Prostate gland (tissue), 2 donors: Measurements from ENCODE around the gene SLC38A1. TPM values are rescaled to one million over a fixed set of nuclear protein-coding genes. Genes with fewer than 3 reads are reported as not detected.

ENCODE experiments used
- DNase-seq: peaks from one replicate; pipeline ENCODE4 v3.0.0-alpha.2; 2019; ENCODE audit warnings: low spot score
- H3K27ac ChIP-seq, 2 donors: fragments of 200-600 bp; sonication (generic); 2 replicates each; pipeline ENCODE4 v1.5.1; 2017 to 2019
- H3K27me3 ChIP-seq: fragments of 200-600 bp; sonication (generic); replicated peaks from 2 replicates; pipeline ENCODE4 v1.5.1; 2019; ENCODE audit not compliant: insufficient read depth
- H3K36me3 ChIP-seq, 2 donors: fragments of 200-600 bp; sonication (generic); 1 replicate in 1 of 2; 2 replicates in 1 of 2; pipeline versions ENCODE4 v1.5.1 to v1.8.1; 2017 to 2019
- H3K4me1 ChIP-seq: fragments of 200-600 bp; sonication (generic); replicated peaks from 2 replicates; pipeline ENCODE4 v1.5.1; 2019
- H3K4me3 ChIP-seq, 2 donors: fragments of 200-600 bp; sonication (generic); 2 replicates each; pipeline ENCODE4 v1.5.1; 2017 to 2019
- H3K9me3 ChIP-seq: fragments of 200-600 bp; sonication (generic); 2 replicates; pipeline ENCODE4 v1.5.1; 2017
- POLR2A ChIP-seq: fragments of 450-650 bp; IDR thresholded peaks from one replicate; pipeline ENCODE4 v1.6.1; 2016; ENCODE audit warnings: antibody characterized with exemption, mild to moderate bottlenecking
- POLR2AphosphoS5 ChIP-seq: sonication (generic); formaldehyde crosslinking; IDR thresholded peaks from one replicate; pipeline ENCODE4 v1.6.1; 2017; ENCODE audit warnings: antibody characterized with exemption
- WGBS: methylation state at CpG from one replicate; pipeline ENCODE4 v1.1.5; 2018; 5-methylcytosine and 5-hydroxymethylcytosine counted together
- intact Hi-C: fragments of 100-400 bp; cut with DNase I; formaldehyde crosslinking; loops from one replicate; pipeline ENCODE4 v1.14.2; 2022
- total RNA-seq, 2 donors: library from RNA; depleted of rRNA; stranded (reverse); fragments of >200 nt; gene quantifications; one replicate each; pipeline ENCODE4 v1.1.0, GENCODE V29; 2016
- TF ChIP-seq, protein P1 (sequence below), 4 experiments: fragments of 200-600 bp in 2 of 4; fragments of 450-650 bp in 2 of 4; sonication (generic) in 2 of 4; IDR thresholded peaks; 1 replicate in 3 of 4; 2 replicates in 1 of 4; pipeline ENCODE4 v1.5.1; 2016 to 2019; ENCODE audit warnings: antibody characterized with exemption in 4 of 4, mild to moderate bottlenecking in 2 of 4, moderate library complexity in 2 of 4

Gene SLC38A1
- total RNA-seq, 2 donors from 2014 or later: 24.1 to 45.1 TPM

- no peaks in the 10 kb centered on the region for H3K9me3 ChIP-seq
- no peaks in the 10 kb centered on the region for H3K36me3 ChIP-seq
- no peak overlapping the region for H3K4me3 ChIP-seq
- intact Hi-C loops: loop anchor here (5.0 kb wide), 1 partner anchor 43 kb away; the partner anchor contains the start of gene SLC38A1
- peak; percentile 76 for DNase-seq
- no peaks in the 10 kb centered on the region for H3K27me3 ChIP-seq
- TF ChIP-seq, protein P1, sequence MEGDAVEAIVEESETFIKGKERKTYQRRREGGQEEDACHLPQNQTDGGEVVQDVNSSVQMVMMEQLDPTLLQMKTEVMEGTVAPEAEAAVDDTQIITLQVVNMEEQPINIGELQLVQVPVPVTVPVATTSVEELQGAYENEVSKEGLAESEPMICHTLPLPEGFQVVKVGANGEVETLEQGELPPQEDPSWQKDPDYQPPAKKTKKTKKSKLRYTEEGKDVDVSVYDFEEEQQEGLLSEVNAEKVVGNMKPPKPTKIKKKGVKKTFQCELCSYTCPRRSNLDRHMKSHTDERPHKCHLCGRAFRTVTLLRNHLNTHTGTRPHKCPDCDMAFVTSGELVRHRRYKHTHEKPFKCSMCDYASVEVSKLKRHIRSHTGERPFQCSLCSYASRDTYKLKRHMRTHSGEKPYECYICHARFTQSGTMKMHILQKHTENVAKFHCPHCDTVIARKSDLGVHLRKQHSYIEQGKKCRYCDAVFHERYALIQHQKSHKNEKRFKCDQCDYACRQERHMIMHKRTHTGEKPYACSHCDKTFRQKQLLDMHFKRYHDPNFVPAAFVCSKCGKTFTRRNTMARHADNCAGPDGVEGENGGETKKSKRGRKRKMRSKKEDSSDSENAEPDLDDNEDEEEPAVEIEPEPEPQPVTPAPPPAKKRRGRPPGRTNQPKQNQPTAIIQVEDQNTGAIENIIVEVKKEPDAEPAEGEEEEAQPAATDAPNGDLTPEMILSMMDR (IDR thresholded peaks at IDR 0.05): no peak
- TF ChIP-seq POLR2AphosphoS5: peak; percentile 82
- 16% methylated on average over 1 of the region's 1 CpG for WGBS
- H3K27ac ChIP-seq: peak overlapping the region; percentile 11 to 44
- H3K4me1 ChIP-seq: no peaks in the 10 kb centered on the region
These were observed 44.5 kb downstream of the SLC38A1 start for GRCh38 chr12:46224386-46224785.

GRCh38 chr12:46223047-46223446, 45.8 kb downstream of the SLC38A1 start:
- H3K4me1 ChIP-seq: no peaks in the 10 kb centered on the region
- intact Hi-C loops: loop anchor here (5.0 kb wide), 1 partner anchor 44 kb away; the partner anchor contains the start of gene SLC38A1
- H3K27me3 ChIP-seq: no peaks in the 10 kb centered on the region
- no peak for TF ChIP-seq POLR2AphosphoS5
- TF ChIP-seq, protein P1 (IDR thresholded peaks at IDR 0.05): no peak
- TF ChIP-seq POLR2A: no peak
- no peak overlapping the region for H3K27ac ChIP-seq
- no peak overlapping the region for H3K4me3 ChIP-seq
- no peak for DNase-seq
- 92% methylated on average over 5 of the region's 5 CpGs for WGBS
- no peaks in the 10 kb centered on the region for H3K9me3 ChIP-seq
- no peaks in the 10 kb centered on the region for H3K36me3 ChIP-seq

GRCh38 chr12:46222636-46223035, 46.2 kb downstream of the SLC38A1 start:
- Histone ChIP-seq H3K9me3 (no peaks in the 10 kb centered on the region), H3K27me3 (no peaks in the 10 kb centered on the region), H3K36me3 (no peaks in the 10 kb centered on the region), H3K4me1 (no peaks in the 10 kb centered on the region), H3K4me3 (no peak overlapping the region), H3K27ac (no peak overlapping the region)
- DNase-seq: no peak
- WGBS: 50% methylated on average over 1 of the region's 1 CpG
- TF ChIP-seq POLR2AphosphoS5: no peak
- TF ChIP-seq POLR2A: no peak
- TF ChIP-seq, protein P1 (IDR thresholded peaks at IDR 0.05): no peak
- intact Hi-C loops: loop anchor here (5.0 kb wide), 1 partner anchor 45 kb away; the partner anchor contains the start of gene SLC38A1

DNA sequence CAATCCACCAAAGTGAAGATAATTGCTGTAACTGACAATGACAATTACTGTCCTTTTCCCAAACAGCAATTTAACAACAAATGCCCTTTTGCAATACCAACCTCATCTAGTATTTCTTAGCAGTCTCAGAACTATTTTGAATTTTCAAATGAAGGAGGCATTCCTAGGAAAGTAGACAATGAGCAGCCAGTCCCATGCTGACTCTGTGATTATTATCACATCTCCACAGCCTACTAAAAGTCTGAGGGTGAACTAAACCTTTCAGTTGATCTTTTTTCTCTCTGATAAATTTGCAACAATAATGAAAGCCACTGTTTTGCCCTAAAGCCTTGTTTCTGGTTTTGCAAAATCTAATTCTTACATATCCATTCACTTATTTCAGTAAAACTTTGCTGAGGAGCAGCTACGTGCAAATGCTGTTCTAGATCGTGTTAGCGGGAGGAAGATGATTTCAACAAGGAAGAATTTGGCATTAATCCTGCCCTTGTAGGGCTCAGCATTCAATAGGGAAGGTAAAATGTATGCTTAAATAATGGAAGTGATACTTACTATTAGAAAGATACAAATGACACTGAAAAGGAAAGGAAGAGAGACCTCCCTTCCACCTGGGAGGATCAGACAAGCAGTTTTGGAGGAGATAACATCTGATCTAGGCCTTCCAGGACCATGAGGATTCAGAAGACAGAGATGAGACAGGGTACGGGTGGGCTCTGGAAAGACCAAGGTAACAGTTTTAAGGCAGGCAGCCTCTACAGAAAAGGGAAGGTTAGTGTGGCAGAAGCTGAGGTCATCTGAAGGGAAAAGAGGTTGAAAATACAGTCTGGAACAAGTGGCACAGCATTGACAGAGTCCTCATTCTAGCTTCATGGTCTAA, 47.4 kb downstream of the SLC38A1 start:
- no peak overlapping the region for H3K27ac ChIP-seq
- intact Hi-C loops: loop anchor here (5.0 kb wide), 1 partner anchor 46 kb away; the partner anchor contains the start of gene SLC38A1
- TF ChIP-seq, protein P1 (IDR thresholded peaks at IDR 0.05): no peak
- TF ChIP-seq POLR2AphosphoS5: no peak
- TF ChIP-seq POLR2A: no peak
- no peaks in the 10 kb centered on the region for H3K27me3 ChIP-seq
- no peaks in the 10 kb centered on the region for H3K9me3 ChIP-seq
- peaks cover 4% of the 10 kb centered on the region for H3K4me1 ChIP-seq
- no peak for DNase-seq
- 67% methylated on average over 4 of the region's 4 CpGs for WGBS
- H3K4me3 ChIP-seq: no peak overlapping the region
- H3K36me3 ChIP-seq: no peaks in the 10 kb centered on the region
